Type B pancreatic cell (in vitro differentiated cells): Measurements from ENCODE around the gene TCFL5. TPM values are rescaled to one million over a fixed set of nuclear protein-coding genes. Genes with fewer than 3 reads are reported as not detected.

Experiments used
- DNase-seq: peaks from one replicate; pipeline ENCODE4 v3.0.0; 2021; ENCODE audit warnings: mixed read lengths; ENCODE audit not compliant: unreplicated experiment; ENCODE audit errors: extremely low spot score
- H3K27ac Mint-ChIP-seq: 2 replicates; pipeline ENCODE4 v1.8.0; 2021; ENCODE audit warnings: mild to moderate bottlenecking, mixed read lengths
- H3K27me3 Mint-ChIP-seq: 2 replicates; pipeline ENCODE4 v1.8.0; 2021; ENCODE audit warnings: mixed read lengths
- H3K36me3 Mint-ChIP-seq: 2 replicates; pipeline ENCODE4 v1.8.0; 2021; ENCODE audit warnings: mixed read lengths
- H3K4me1 Mint-ChIP-seq: one replicate; pipeline ENCODE4 v1.8.0; 2021; ENCODE audit warnings: mixed read lengths; ENCODE audit not compliant: unreplicated experiment
- H3K4me3 Mint-ChIP-seq: 2 replicates; pipeline ENCODE4 v1.8.0; 2021; ENCODE audit warnings: mild to moderate bottlenecking, mixed read lengths
- H3K9me3 Mint-ChIP-seq: 2 replicates; pipeline ENCODE4 v1.8.0; 2021; ENCODE audit warnings: mixed read lengths
- CTCF ChIP-seq: fragments of 200-600 bp; sonication (generic); conservative IDR thresholded peaks from 2 replicates; pipeline ENCODE4 v1.5.0; 2021; ENCODE audit warnings: antibody characterized with exemption, mild to moderate bottlenecking
- total RNA-seq: library from RNA; stranded (reverse); gene quantifications from 2 replicates; pipeline ENCODE4 v1.2.1, GENCODE V29; 2021; ENCODE audit warnings: low replicate concordance

The TCFL5 gene
- total RNA-seq, 1 donor from 2014 or later, result 11.8 TPM

- no peak for DNase-seq
- Mint-ChIP-seq H3K9me3 (no peaks in the 10 kb centered on the region), H3K27ac (peak within 1 kb of the TSS; percentile 67), H3K4me1 (peaks cover 13% of the 10 kb centered on the region), H3K4me3 (peak within 1 kb of the TSS; percentile 88), H3K36me3 (peaks cover 5% of the 10 kb centered on the region), H3K27me3 (peaks cover 3% of the 10 kb centered on the region)
- no peak for TF ChIP-seq CTCF
These were observed 56.9 kb downstream of the TCFL5 start, which contains the start of gene OGFR for GRCh38 chr20:62804627-62805154. Gene OGFR (plus strand): TSS chr20:62804835. CDS start chr20:62804860, 25 bp downstream.

GRCh38 chr20:62804021-62804626 lies 57.5 kb downstream of the TCFL5 start:
- H3K27ac Mint-ChIP-seq, result peak overlapping the region; percentile 67
- H3K27me3 Mint-ChIP-seq, result peaks cover 3% of the 10 kb centered on the region
- no peaks in the 10 kb centered on the region for H3K9me3 Mint-ChIP-seq
- TF ChIP-seq CTCF, result peak; percentile 19
- DNase-seq, result no peak
- H3K4me1 Mint-ChIP-seq, result peaks cover 13% of the 10 kb centered on the region
- peaks cover 9% of the 10 kb centered on the region for H3K36me3 Mint-ChIP-seq
- peak overlapping the region; percentile 87 for H3K4me3 Mint-ChIP-seq

GRCh38 chr20:62802026-62802712 lies 59.5 kb downstream of the TCFL5 start:
- H3K9me3 Mint-ChIP-seq, result no peaks in the 10 kb centered on the region
- peaks cover 18% of the 10 kb centered on the region for H3K4me1 Mint-ChIP-seq
- H3K27ac Mint-ChIP-seq, result no peak overlapping the region
- H3K36me3 Mint-ChIP-seq, result peaks cover 16% of the 10 kb centered on the region
- peak overlapping the region; percentile 14 for H3K4me3 Mint-ChIP-seq
- TF ChIP-seq CTCF, result no peak
- no peak for DNase-seq
- H3K27me3 Mint-ChIP-seq, result peaks cover 3% of the 10 kb centered on the region

GRCh38 chr20:62801284-62802010 lies 60.2 kb downstream of the TCFL5 start:
- H3K4me3 Mint-ChIP-seq, result peak overlapping the region; percentile 14
- no peak for TF ChIP-seq CTCF
- H3K9me3 Mint-ChIP-seq, result no peaks in the 10 kb centered on the region
- peaks cover 18% of the 10 kb centered on the region for H3K4me1 Mint-ChIP-seq
- DNase-seq, result no peak
- H3K27me3 Mint-ChIP-seq, result peaks cover 3% of the 10 kb centered on the region
- H3K27ac Mint-ChIP-seq, result no peak overlapping the region
- peaks cover 16% of the 10 kb centered on the region for H3K36me3 Mint-ChIP-seq

GRCh38 chr20:62800314-62801259 lies 61.0 kb downstream of the TCFL5 start:
- Mint-ChIP-seq H3K4me3 (peak overlapping the region; percentile 54), H3K27ac (no peak overlapping the region)

More at GRCh38 chr20:62800314-62801259, 61.0 kb downstream of the TCFL5 start:
- no peak for TF ChIP-seq CTCF
- DNase-seq, result no peak
- Mint-ChIP-seq H3K9me3 (no peaks in the 10 kb centered on the region), H3K27me3 (peaks cover 3% of the 10 kb centered on the region), H3K36me3 (peaks cover 16% of the 10 kb centered on the region), H3K4me1 (peaks cover 14% of the 10 kb centered on the region)
